Thyroid gland (tissue), 4 donors: ENCODE data around the gene PLCB4.

ENCODE experiments used
- POLR2A ChIP-seq, 2 donors: fragments of 450-650 bp; IDR thresholded peaks; one replicate each; pipeline ENCODE4 v1.6.1; 2017; ENCODE audit warnings: antibody characterized with exemption in 2 of 2, mild to moderate bottlenecking in 2 of 2, moderate library complexity in 1 of 2
- TF ChIP-seq, protein P1 (sequence below), 6 experiments: fragments of 200-600 bp in 3 of 6; fragments of 450-650 bp in 3 of 6; sonication (generic) in 3 of 6; IDR thresholded peaks; one replicate each; pipeline ENCODE4 v1.5.1; 2016 to 2019; ENCODE audit warnings: antibody characterized with exemption in 6 of 6, mild to moderate bottlenecking in 2 of 6, inconsistent platforms in 1 of 6, moderate library complexity in 1 of 6

DNA sequence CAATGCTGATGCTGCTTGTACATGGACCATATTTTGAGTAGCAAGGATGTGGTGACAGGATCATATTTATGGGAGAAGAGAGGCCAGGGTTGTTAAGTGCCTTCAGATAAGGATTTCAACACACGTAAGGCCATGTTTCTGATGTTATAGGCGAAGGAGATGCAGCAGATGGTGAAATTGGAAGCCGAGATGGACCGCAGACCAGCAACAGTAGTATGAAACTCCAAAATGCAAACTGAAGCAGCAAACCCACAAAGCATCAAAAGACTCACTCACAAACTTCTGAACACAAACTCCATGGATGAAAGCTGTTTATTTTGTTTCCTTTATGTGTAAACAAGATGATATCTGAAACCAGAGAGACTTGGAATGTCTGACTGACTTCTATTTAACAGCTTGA is 409.9 kb downstream of the PLCB4 start:
- TF ChIP-seq, protein P1, sequence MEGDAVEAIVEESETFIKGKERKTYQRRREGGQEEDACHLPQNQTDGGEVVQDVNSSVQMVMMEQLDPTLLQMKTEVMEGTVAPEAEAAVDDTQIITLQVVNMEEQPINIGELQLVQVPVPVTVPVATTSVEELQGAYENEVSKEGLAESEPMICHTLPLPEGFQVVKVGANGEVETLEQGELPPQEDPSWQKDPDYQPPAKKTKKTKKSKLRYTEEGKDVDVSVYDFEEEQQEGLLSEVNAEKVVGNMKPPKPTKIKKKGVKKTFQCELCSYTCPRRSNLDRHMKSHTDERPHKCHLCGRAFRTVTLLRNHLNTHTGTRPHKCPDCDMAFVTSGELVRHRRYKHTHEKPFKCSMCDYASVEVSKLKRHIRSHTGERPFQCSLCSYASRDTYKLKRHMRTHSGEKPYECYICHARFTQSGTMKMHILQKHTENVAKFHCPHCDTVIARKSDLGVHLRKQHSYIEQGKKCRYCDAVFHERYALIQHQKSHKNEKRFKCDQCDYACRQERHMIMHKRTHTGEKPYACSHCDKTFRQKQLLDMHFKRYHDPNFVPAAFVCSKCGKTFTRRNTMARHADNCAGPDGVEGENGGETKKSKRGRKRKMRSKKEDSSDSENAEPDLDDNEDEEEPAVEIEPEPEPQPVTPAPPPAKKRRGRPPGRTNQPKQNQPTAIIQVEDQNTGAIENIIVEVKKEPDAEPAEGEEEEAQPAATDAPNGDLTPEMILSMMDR (IDR thresholded peaks at IDR 0.05) = no peak
- TF ChIP-seq POLR2A (IDR thresholded peaks at IDR 0.05) = no peak
